Neural cell (in vitro differentiated cells): Measurements from ENCODE around the gene SEBOX. TPM values are rescaled to one million over a fixed set of nuclear protein-coding genes. Genes with fewer than 3 reads are reported as not detected.

Source experiments
- H2AFZ ChIP-seq: fragments of 200-600, 300-800 bp; sonication (generic), shearing (Covaris generic); 2 replicates; pipeline ENCODE4 v1.6.0; 2014; ENCODE audit warnings: low read depth, mild to moderate bottlenecking, antibody characterized with exemption, low read length, moderate library complexity
- H3F3A ChIP-seq: fragments of 200-600 bp; shearing (Covaris generic); 2 replicates; pipeline ENCODE4 v1.6.1; 2016; ENCODE audit warnings: mild to moderate bottlenecking, moderate library complexity, mixed read lengths, antibody characterized with exemption, low read length; ENCODE audit not compliant: insufficient read depth, poor library complexity, severe bottlenecking
- H3K27ac ChIP-seq: fragments of 200-600, 300-800 bp; sonication (generic), shearing (Covaris generic); 2 replicates; pipeline ENCODE4 v1.5.1; 2014; ENCODE audit warnings: mild to moderate bottlenecking, low read length, moderate library complexity
- H3K27me3 ChIP-seq: fragments of 300-800, 200-600 bp; sonication (generic), shearing (Covaris generic); 2 replicates; pipeline ENCODE4 v1.6.0; 2014; ENCODE audit warnings: mild to moderate bottlenecking, low read depth, low read length, moderate library complexity; ENCODE audit not compliant: insufficient read depth
- H3K36me3 ChIP-seq: fragments of 300-800, 200-600 bp; sonication (generic), shearing (Covaris generic); 2 replicates; pipeline ENCODE4 v1.5.1; 2014; ENCODE audit warnings: mild to moderate bottlenecking, antibody characterized with exemption, low read length, moderate library complexity; ENCODE audit not compliant: insufficient read depth
- H3K4me2 ChIP-seq: fragments of 300-800, 200-600 bp; sonication (generic), shearing (Covaris generic); 2 replicates; pipeline ENCODE4 v1.6.0; 2014; ENCODE audit warnings: mild to moderate bottlenecking, low read length
- H3K4me3 ChIP-seq: fragments of 300-800, 200-600 bp; sonication (generic), shearing (Covaris generic); 2 replicates; pipeline ENCODE4 v1.5.1; 2014; ENCODE audit warnings: mild to moderate bottlenecking, low read length, moderate library complexity
- H3K79me2 ChIP-seq: fragments of 200-600 bp; shearing (Covaris generic); replicated peaks from 2 replicates; pipeline ENCODE4 v1.6.0; 2014; ENCODE audit warnings: mild to moderate bottlenecking, low read length, moderate library complexity; ENCODE audit not compliant: insufficient read depth
- H3K9ac ChIP-seq: fragments of 300-800, 200-600 bp; sonication (generic), shearing (Covaris generic); 2 replicates; pipeline ENCODE4 v1.6.1; 2016; ENCODE audit warnings: mild to moderate bottlenecking, low read length, mixed read lengths
- H3K9me2 ChIP-seq: fragments of 200-600 bp; shearing (Covaris generic); 2 replicates; pipeline ENCODE4 v1.6.1; 2016; ENCODE audit warnings: mild to moderate bottlenecking, low read length, mixed read lengths; ENCODE audit not compliant: insufficient read depth
- H3K9me3 ChIP-seq: fragments of 200-600, 300-800 bp; sonication (generic), shearing (Covaris generic); 2 replicates; pipeline ENCODE4 v1.6.1; 2016; ENCODE audit warnings: mild to moderate bottlenecking, mixed run types, low read length, moderate library complexity, mixed read lengths
- H4K20me1 ChIP-seq: fragments of 200-600 bp; shearing (Covaris generic); 2 replicates; pipeline ENCODE4 v1.6.1; 2016; ENCODE audit warnings: mild to moderate bottlenecking, mixed run types; ENCODE audit not compliant: insufficient read depth
- EP300 ChIP-seq: fragments of 450-650 bp; conservative IDR thresholded peaks from 2 replicates; pipeline ENCODE4 v1.6.1; 2014; ENCODE audit warnings: antibody characterized with exemption, mild to moderate bottlenecking, moderate library complexity; ENCODE audit not compliant: poor library complexity, severe bottlenecking
- EZH2 ChIP-seq: fragments of 200-600, 300-800 bp; shearing (Covaris generic), sonication (generic); IDR thresholded peaks from 2 replicates; pipeline ENCODE4 v1.6.1; 2014; ENCODE audit warnings: antibody characterized with exemption, low read length, borderline replicate concordance, mild to moderate bottlenecking; ENCODE audit not compliant: insufficient read depth, poor library complexity, severe bottlenecking
- MXI1 ChIP-seq: fragments of 450-650 bp; conservative IDR thresholded peaks from 2 replicates; pipeline ENCODE4 v1.6.1; 2014; ENCODE audit warnings: antibody characterized with exemption, mild to moderate bottlenecking; ENCODE audit not compliant: poor library complexity, severe bottlenecking
- POLR2AphosphoS5 ChIP-seq: IDR thresholded peaks from 2 replicates; pipeline ENCODE4 v1.6.1; 2012
- RAD21 ChIP-seq: fragments of 450-650 bp; conservative IDR thresholded peaks from 2 replicates; pipeline ENCODE4 v1.6.1; 2014; ENCODE audit warnings: antibody characterized with exemption, mild to moderate bottlenecking, moderate library complexity
- SMC3 ChIP-seq: fragments of 450-650 bp; conservative IDR thresholded peaks from 2 replicates; pipeline ENCODE4 v1.6.1; 2014; ENCODE audit warnings: antibody characterized with exemption, mild to moderate bottlenecking, moderate library complexity; ENCODE audit not compliant: poor library complexity
- TAF1 ChIP-seq: IDR thresholded peaks from 2 replicates; pipeline ENCODE4 v1.6.1; 2012; ENCODE audit warnings: low read depth
- polyA plus RNA-seq: library from polyadenylated mRNA; depleted of rRNA; stranded (reverse); fragments of >200 nt; gene quantifications from 2 replicates; pipeline ENCODE4 v1.2.3, GENCODE V29; 2014
- TF ChIP-seq, protein P1 (sequence below): IDR thresholded peaks from 2 replicates; pipeline ENCODE4 v1.6.1; 2012; ENCODE audit warnings: borderline replicate concordance
- TF ChIP-seq, protein P2 (sequence below): fragments of 450-650 bp; IDR thresholded peaks from 2 replicates; pipeline ENCODE4 v1.5.1; 2014; ENCODE audit warnings: antibody characterized with exemption, mild to moderate bottlenecking, moderate library complexity; ENCODE audit not compliant: poor library complexity, severe bottlenecking

The SEBOX gene
- polyA plus RNA-seq, 1 donor from 2014 or later: not detected

DNA sequence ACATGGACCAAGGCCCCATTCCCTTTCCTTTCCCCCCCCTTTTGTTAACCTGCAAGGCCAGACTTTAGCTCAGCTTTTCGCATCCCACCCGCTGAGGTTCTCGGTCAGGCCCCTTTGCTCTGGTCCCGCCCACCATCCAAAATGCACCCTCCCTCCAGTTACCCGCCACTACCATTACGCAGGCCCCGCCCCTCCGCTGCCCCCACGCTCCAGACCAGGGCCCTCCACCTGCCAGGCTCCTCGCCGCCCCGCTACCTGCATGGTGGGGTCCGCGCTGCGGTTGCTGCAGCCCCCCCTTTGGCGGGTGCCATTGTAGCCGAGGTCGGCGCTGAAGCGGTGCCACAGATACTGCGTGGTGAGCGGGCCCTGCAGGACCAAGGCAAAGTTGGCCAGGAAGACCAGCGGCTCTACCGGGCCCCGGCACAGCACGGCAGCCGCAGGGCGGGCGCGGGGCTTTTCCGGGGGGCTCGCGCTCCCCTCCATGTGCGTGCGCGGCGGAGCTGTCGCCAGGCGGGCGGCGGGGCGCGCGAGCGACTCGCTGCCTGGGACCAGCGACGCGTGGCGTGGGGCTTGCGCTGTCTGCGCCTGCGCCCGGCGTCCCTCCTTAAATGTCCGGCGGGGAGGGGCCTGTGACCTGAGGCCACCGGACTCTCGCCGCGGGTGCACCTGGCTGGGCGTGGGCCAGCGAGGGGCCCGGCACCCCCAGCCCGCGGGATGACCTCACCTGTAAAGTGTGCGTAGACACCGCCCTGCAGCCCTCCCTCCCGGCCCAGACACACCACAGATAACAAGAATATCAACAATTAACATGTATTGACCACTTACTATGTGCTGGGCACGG, 40.9 kb upstream of the SEBOX start, which contains the start of gene SLC46A1:
Gene SLC46A1 (minus strand): TSS at position 581 of the 841 bp plus-strand sequence. CDS start 98 bp downstream, at position 483.
- Histone ChIP-seq H4K20me1 (no peaks in the 10 kb centered on the region), H3K9me2 (no peaks in the 10 kb centered on the region), H3K4me2 (peak within 1 kb of the TSS; percentile 73), H3K9ac (peak within 1 kb of the TSS; percentile 69), H3K27me3 (no peaks in the 10 kb centered on the region), H3F3A (peaks cover 4% of the 10 kb centered on the region), H3K4me3 (peak within 1 kb of the TSS; percentile 78), H3K79me2 (no peaks in the 10 kb centered on the region), H3K36me3 (no peaks in the 10 kb centered on the region), H2AFZ (peak within 1 kb of the TSS; percentile 65), H3K27ac (peak within 1 kb of the TSS; percentile 31), H3K9me3 (no peaks in the 10 kb centered on the region)
- TF ChIP-seq SMC3 (no peak), TAF1 (no peak), RAD21 (no peak), MXI1 (peak; percentile 81), POLR2AphosphoS5 (peak; percentile 47), EZH2 (no peak), EP300 (peak; percentile 17)
- TF ChIP-seq, protein P1, sequence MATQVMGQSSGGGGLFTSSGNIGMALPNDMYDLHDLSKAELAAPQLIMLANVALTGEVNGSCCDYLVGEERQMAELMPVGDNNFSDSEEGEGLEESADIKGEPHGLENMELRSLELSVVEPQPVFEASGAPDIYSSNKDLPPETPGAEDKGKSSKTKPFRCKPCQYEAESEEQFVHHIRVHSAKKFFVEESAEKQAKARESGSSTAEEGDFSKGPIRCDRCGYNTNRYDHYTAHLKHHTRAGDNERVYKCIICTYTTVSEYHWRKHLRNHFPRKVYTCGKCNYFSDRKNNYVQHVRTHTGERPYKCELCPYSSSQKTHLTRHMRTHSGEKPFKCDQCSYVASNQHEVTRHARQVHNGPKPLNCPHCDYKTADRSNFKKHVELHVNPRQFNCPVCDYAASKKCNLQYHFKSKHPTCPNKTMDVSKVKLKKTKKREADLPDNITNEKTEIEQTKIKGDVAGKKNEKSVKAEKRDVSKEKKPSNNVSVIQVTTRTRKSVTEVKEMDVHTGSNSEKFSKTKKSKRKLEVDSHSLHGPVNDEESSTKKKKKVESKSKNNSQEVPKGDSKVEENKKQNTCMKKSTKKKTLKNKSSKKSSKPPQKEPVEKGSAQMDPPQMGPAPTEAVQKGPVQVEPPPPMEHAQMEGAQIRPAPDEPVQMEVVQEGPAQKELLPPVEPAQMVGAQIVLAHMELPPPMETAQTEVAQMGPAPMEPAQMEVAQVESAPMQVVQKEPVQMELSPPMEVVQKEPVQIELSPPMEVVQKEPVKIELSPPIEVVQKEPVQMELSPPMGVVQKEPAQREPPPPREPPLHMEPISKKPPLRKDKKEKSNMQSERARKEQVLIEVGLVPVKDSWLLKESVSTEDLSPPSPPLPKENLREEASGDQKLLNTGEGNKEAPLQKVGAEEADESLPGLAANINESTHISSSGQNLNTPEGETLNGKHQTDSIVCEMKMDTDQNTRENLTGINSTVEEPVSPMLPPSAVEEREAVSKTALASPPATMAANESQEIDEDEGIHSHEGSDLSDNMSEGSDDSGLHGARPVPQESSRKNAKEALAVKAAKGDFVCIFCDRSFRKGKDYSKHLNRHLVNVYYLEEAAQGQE: no peak
- TF ChIP-seq, protein P2, sequence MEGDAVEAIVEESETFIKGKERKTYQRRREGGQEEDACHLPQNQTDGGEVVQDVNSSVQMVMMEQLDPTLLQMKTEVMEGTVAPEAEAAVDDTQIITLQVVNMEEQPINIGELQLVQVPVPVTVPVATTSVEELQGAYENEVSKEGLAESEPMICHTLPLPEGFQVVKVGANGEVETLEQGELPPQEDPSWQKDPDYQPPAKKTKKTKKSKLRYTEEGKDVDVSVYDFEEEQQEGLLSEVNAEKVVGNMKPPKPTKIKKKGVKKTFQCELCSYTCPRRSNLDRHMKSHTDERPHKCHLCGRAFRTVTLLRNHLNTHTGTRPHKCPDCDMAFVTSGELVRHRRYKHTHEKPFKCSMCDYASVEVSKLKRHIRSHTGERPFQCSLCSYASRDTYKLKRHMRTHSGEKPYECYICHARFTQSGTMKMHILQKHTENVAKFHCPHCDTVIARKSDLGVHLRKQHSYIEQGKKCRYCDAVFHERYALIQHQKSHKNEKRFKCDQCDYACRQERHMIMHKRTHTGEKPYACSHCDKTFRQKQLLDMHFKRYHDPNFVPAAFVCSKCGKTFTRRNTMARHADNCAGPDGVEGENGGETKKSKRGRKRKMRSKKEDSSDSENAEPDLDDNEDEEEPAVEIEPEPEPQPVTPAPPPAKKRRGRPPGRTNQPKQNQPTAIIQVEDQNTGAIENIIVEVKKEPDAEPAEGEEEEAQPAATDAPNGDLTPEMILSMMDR: no peak

DNA sequence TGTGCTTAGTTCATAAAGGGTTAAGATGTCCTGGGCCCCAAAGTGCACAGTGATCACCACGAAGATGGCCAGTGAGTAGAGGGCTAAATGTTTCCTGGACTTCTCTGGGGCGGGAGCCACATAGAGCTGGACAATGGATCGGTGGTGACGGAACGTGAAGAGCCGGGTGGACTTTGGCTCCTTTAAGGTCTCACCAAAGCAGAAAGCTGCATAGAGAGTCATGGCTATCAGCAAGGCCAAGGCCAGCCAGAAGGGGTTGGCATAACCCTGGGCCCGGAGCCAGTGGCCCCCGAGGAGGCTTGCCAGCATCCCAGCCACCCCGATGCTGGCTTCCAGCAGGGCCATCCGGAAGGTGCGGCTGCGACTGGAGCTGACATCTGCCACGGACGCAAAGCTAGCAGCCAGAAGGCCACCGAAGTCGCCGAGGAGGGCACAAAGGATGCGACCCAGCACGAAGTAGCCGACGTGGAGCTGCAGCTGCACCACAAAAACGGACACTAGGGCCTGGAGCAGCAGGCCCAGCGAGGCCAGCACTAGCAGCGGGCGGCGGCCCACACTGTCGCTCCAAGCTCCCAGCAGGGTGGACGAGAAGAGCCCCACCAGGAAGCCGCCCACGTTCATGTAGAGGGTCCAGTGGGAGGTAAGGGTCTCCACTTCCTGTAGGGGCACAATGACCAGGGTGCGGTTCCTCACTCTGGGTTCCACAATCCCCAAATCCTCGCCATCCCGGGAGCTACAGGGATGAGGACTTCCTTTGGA, 40.0 kb upstream of the SEBOX start:
- Histone ChIP-seq H3F3A (peaks cover 4% of the 10 kb centered on the region), H3K9me2 (no peaks in the 10 kb centered on the region), H3K4me3 (peak overlapping the region; percentile 78), H4K20me1 (no peaks in the 10 kb centered on the region), H2AFZ (no peak overlapping the region), H3K4me2 (peak overlapping the region; percentile 73), H3K27me3 (no peaks in the 10 kb centered on the region), H3K79me2 (no peaks in the 10 kb centered on the region), H3K36me3 (no peaks in the 10 kb centered on the region), H3K27ac (no peak overlapping the region), H3K9ac (peak overlapping the region; percentile 69), H3K9me3 (no peaks in the 10 kb centered on the region)
- TF ChIP-seq, protein P1: no peak
- TF ChIP-seq RAD21 (no peak), POLR2AphosphoS5 (no peak), EZH2 (no peak), TAF1 (no peak), SMC3 (no peak), EP300 (no peak), MXI1 (no peak)
- TF ChIP-seq, protein P2: no peak
